WTC11 (cell line): ENCODE data around the gene TSPAN18.

Source experiments
- ATF2 ChIP-seq: sonication (generic); formaldehyde crosslinking; IDR thresholded peaks from 2 replicates; pipeline ENCODE4 v1.8.1; 2022; ENCODE audit warnings: low read depth, missing genetic modification reagents, borderline replicate concordance
- CTCF ChIP-seq: fragments of 200-600 bp; IDR thresholded peaks from 2 replicates; pipeline ENCODE4 v1.8.0; 2022; ENCODE audit warnings: antibody characterized with exemption
- ETV6 ChIP-seq: sonication (generic); formaldehyde crosslinking; IDR thresholded peaks from 2 replicates; pipeline ENCODE4 v1.8.1; 2022; ENCODE audit warnings: mild to moderate bottlenecking, missing genetic modification reagents
- GABPB1 ChIP-seq: sonication (generic); formaldehyde crosslinking; IDR thresholded peaks from 2 replicates; pipeline ENCODE4 v1.8.1; 2023; ENCODE audit warnings: mild to moderate bottlenecking, missing genetic modification reagents
- HMGXB4 ChIP-seq: sonication (generic); formaldehyde crosslinking; IDR thresholded peaks from 2 replicates; pipeline ENCODE4 v1.8.1; 2023; ENCODE audit warnings: mild to moderate bottlenecking, moderate library complexity, missing genetic modification reagents
- JUN ChIP-seq: sonication (generic); formaldehyde crosslinking; IDR thresholded peaks from 2 replicates; pipeline ENCODE4 v1.8.0; 2023; ENCODE audit warnings: mild to moderate bottlenecking, missing genetic modification reagents
- MAX ChIP-seq: sonication (generic); formaldehyde crosslinking; IDR thresholded peaks from 2 replicates; pipeline ENCODE4 v1.8.0; 2022; ENCODE audit warnings: mild to moderate bottlenecking, missing genetic modification reagents
- TP53 ChIP-seq: sonication (generic); formaldehyde crosslinking; IDR thresholded peaks from 2 replicates; pipeline ENCODE4 v1.8.1; 2023; ENCODE audit warnings: mild to moderate bottlenecking, missing genetic modification reagents
- ZNF423 ChIP-seq: fragments of 250-450 bp; sonication (Bioruptor Pico); IDR thresholded peaks from 2 replicates; pipeline ENCODE4 v2.1.2; 2022; ENCODE audit warnings: mild to moderate bottlenecking, moderate library complexity

- TF ChIP-seq ATF2 (CRISPR knock-in tag) (no peak), ZNF423 (CRISPR knock-in tag) (no peak), TP53 (CRISPR knock-in tag) (no peak), CTCF (no peak), GABPB1 (no peak), ETV6 (CRISPR knock-in tag) (no peak), JUN (no peak), MAX (no peak), HMGXB4 (CRISPR knock-in tag) (no peak)
Observed at GRCh38 chr11:44964526-44965209, 237.9 kb downstream of the TSPAN18 start.
